ENCODE measurements around the gene DENND10.

DNA sequence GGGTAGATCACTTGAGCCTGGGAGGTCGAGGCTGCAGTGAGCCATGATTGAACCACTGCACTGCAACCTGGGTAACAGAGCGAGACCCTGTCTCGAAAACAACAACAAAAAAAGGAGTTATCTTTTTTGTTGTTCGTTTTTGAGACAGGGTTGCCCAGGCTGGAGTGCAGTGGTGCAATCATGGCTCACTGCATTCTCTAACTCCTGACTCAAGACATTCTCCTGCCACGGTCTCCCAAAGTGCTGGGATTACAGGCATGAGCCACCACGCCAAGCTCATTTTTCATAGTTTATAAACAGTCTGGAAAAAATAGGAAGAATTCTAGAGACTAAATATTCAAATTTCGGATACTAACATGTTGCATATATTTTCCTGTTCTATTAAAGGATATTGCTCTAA, 32.2 kb downstream of the DENND10 start:
- TF ChIP-seq CTCF (IDR thresholded peaks at IDR 0.05; ENCODE audit: poor library complexity) (no peak), EZH2 (IDR thresholded peaks at IDR 0.05; ENCODE audit: borderline replicate concordance) (no peak)

Measured in hepatocyte (in vitro differentiated cells).